Measurements from ENCODE around the gene ZCCHC14.

DNA sequence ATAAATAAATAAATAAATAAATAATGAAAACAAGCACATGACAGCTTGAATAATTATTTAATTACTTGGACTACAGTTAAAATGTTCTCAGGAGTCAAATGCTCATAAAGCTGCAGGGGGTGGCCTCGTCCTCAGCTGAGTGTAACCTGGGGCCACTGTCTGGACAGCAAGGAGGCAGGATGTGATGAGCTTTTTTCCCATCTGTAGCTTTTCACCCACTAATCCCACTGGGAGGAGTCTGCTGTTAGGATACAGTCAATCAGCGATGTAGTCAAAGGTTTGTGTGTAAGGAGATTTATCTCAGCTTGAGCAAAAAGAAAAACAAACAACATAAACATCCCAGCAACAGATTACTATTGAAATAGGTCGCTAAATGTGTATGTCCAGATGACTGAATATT is 22.5 kb downstream of the ZCCHC14 start:
- TF ChIP-seq ZFX (IDR thresholded peaks at IDR 0.05) (no peak), POLR2A (IDR thresholded peaks at IDR 0.05; ENCODE audit: borderline replicate concordance, extremely low read depth, insufficient read depth, insufficient read length) (no peak), YY1 (IDR thresholded peaks at IDR 0.05; ENCODE audit: extremely low read depth, insufficient replicate concordance, low read depth, low read length) (no peak)
- TF ChIP-seq, protein P1, sequence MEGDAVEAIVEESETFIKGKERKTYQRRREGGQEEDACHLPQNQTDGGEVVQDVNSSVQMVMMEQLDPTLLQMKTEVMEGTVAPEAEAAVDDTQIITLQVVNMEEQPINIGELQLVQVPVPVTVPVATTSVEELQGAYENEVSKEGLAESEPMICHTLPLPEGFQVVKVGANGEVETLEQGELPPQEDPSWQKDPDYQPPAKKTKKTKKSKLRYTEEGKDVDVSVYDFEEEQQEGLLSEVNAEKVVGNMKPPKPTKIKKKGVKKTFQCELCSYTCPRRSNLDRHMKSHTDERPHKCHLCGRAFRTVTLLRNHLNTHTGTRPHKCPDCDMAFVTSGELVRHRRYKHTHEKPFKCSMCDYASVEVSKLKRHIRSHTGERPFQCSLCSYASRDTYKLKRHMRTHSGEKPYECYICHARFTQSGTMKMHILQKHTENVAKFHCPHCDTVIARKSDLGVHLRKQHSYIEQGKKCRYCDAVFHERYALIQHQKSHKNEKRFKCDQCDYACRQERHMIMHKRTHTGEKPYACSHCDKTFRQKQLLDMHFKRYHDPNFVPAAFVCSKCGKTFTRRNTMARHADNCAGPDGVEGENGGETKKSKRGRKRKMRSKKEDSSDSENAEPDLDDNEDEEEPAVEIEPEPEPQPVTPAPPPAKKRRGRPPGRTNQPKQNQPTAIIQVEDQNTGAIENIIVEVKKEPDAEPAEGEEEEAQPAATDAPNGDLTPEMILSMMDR (IDR thresholded peaks at IDR 0.05 in 2 of 3, conservative IDR thresholded peaks at IDR 0.05 in 1 of 3; ENCODE audit: borderline replicate concordance in 1 of 3, insufficient read depth in 1 of 3, low read depth in 2 of 3, low read length in 2 of 3) = no peak
- TF ChIP-seq, protein P2, sequence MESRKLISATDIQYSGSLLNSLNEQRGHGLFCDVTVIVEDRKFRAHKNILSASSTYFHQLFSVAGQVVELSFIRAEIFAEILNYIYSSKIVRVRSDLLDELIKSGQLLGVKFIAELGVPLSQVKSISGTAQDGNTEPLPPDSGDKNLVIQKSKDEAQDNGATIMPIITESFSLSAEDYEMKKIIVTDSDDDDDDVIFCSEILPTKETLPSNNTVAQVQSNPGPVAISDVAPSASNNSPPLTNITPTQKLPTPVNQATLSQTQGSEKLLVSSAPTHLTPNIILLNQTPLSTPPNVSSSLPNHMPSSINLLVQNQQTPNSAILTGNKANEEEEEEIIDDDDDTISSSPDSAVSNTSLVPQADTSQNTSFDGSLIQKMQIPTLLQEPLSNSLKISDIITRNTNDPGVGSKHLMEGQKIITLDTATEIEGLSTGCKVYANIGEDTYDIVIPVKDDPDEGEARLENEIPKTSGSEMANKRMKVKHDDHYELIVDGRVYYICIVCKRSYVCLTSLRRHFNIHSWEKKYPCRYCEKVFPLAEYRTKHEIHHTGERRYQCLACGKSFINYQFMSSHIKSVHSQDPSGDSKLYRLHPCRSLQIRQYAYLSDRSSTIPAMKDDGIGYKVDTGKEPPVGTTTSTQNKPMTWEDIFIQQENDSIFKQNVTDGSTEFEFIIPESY (IDR thresholded peaks at IDR 0.05; ENCODE audit: extremely low read depth, insufficient replicate concordance, low read length) = no peak

All from HCT116 (cell line).